ENCODE measurements around the gene NNT.

The NNT gene

GRCh38 chr5:43582082-43583005 is 20.6 kb upstream of the NNT start:
- H3K4me3 ChIP-seq (ENCODE audit: control insufficient read depth, low read depth, low read length), result no peak overlapping the region
- TF ChIP-seq CTCF (IDR thresholded peaks at IDR 0.05; ENCODE audit: control insufficient read depth, insufficient read depth, low read depth, low read length, missing control alignments), result no peak
- DNase-seq (ENCODE audit: low read depth), result no peak

- TF ChIP-seq CTCF (IDR thresholded peaks at IDR 0.05; ENCODE audit: control insufficient read depth, insufficient read depth, low read depth, low read length, missing control alignments), result no peak
- DNase-seq (ENCODE audit: low read depth), result no peak
- no peak overlapping the region for H3K4me3 ChIP-seq (ENCODE audit: control insufficient read depth, low read depth, low read length)
These were observed 19.3 kb upstream of the NNT start for GRCh38 chr5:43583724-43584123.

GRCh38 chr5:43584166-43584699 is 18.7 kb upstream of the NNT start:
- no peak overlapping the region for H3K4me3 ChIP-seq (ENCODE audit: control insufficient read depth, low read depth, low read length)
- TF ChIP-seq CTCF (IDR thresholded peaks at IDR 0.05; ENCODE audit: control insufficient read depth, insufficient read depth, low read depth, low read length, missing control alignments), result no peak
- DNase-seq (ENCODE audit: low read depth), result no peak

GRCh38 chr5:43588842-43589241 is 14.1 kb upstream of the NNT start:
- H3K4me3 ChIP-seq (ENCODE audit: control insufficient read depth, low read depth, low read length), result no peak overlapping the region
- DNase-seq (ENCODE audit: low read depth), result no peak
- TF ChIP-seq CTCF (IDR thresholded peaks at IDR 0.05; ENCODE audit: control insufficient read depth, insufficient read depth, low read depth, low read length, missing control alignments), result no peak

- no peak overlapping the region for H3K4me3 ChIP-seq (ENCODE audit: control insufficient read depth, low read depth, low read length)
- no peak for DNase-seq (ENCODE audit: low read depth)
- TF ChIP-seq CTCF (IDR thresholded peaks at IDR 0.05; ENCODE audit: control insufficient read depth, insufficient read depth, low read depth, low read length, missing control alignments), result no peak
These were observed 13.7 kb upstream of the NNT start for GRCh38 chr5:43589310-43589709.

GRCh38 chr5:43590700-43591099 is 12.3 kb upstream of the NNT start:
- DNase-seq (ENCODE audit: low read depth), result no peak
- no peak for TF ChIP-seq CTCF (IDR thresholded peaks at IDR 0.05; ENCODE audit: control insufficient read depth, insufficient read depth, low read depth, low read length, missing control alignments)
- H3K4me3 ChIP-seq (ENCODE audit: control insufficient read depth, low read depth, low read length), result no peak overlapping the region
